GM12892 (cell line): ENCODE data around the gene KCNIP3.

Source experiments
- POLR2A ChIP-seq: IDR thresholded peaks from 2 replicates; pipeline ENCODE4 v1.6.1; 2011; ENCODE audit warnings: low read depth, low read length, control low read depth
- POLR2AphosphoS5 ChIP-seq: IDR thresholded peaks from 2 replicates; pipeline ENCODE4 v1.6.1; 2011; ENCODE audit warnings: low read depth, low read length, control low read depth

DNA sequence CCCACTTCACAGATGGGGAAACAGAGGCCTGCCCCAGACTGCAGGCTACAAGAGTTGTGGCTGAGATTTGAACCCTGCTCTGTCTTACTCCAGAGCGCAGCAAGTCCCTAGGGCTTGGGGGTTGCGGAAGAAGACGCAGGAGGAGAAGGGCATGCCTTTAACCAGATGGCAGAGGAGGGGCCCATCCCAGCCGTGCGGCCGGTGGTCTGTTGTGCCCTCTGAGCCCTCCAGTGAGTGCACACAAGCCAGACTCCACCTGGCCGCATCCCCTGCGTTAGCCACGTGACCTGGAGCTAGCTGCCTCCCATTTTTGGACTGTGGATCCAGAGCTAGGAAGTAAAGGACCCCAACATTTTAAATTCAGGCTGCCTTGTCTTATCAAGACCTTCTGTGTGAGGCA lies 2.8 kb downstream of the KCNIP3 start:
- TF ChIP-seq POLR2A (no peak), POLR2AphosphoS5 (no peak)
